ENCODE results near the gene DNAJC18.
A peak's percentile ranks its signal among the peaks of the same experiment; 100 is the strongest.

Gene DNAJC18

DNA sequence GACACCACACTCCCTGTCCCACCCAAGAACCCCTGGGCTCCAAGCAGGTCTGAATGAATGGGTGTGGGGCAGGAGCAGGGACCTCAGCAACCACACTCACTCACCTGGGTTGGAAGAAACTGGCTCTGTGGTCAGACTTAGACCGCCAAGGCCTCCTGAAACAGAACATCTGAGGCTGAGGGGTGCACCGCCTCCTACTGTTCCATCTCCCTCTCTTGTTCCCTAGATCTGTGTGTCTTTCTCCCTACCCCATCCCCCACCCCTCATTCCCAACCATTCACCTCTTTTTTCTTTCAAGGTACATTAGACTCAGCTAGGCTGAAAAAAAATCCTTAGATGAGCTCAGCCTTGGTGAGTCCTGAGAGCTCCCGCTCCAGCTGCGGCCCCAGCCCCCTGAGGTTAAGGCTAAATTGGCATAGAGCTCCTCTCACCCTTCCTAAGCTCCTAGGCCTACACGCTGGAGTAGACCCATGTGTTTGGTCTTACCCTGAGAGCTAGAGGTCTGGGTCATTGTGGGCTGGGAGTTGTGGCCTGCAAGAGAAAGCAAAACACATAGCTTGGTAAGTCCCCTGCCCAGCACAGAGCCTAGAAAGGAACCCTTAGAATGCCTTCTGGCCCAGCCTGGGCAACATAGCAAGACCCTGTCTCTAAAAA lies 18.5 kb upstream of the DNAJC18 start:
- Histone ChIP-seq H3K4me3 (ENCODE audit: low read depth, low read length) (no peak overlapping the region), H3K9me3 (ENCODE audit: control insufficient read depth, insufficient read depth, low read depth, low read length) (no peaks in the 10 kb centered on the region), H3K36me3 (ENCODE audit: control insufficient read depth in 2 of 2, insufficient read depth in 1 of 2, low read length in 2 of 2) (no peaks in the 10 kb centered on the region), H3K4me1 (ENCODE audit: control insufficient read depth, insufficient read depth, low read length) (no peaks in the 10 kb centered on the region; the same call in 1 of the 2 replicates), H3K27ac (ENCODE audit: extremely low read depth, low read depth, low read length) (no peak overlapping the region)
- POLR2A ChIA-PET = interaction anchor here (0.5 to 1.1 kb wide), 3 partner anchors 9 to 176 kb away, joined by 3 to 6 read pairs (median 5); no protein-coding TSS in a partner anchor
- CTCF ChIA-PET = interaction anchor here (0.9 kb wide), 1 partner anchor 35 kb away, joined by 4 read pairs; no protein-coding TSS in a partner anchor
- TF ChIP-seq ZNF114 (tag by site-specific recombination; IDR thresholded peaks at IDR 0.05) (no peak), ZNF121 (tag by site-specific recombination; IDR thresholded peaks at IDR 0.05) (peak; percentile 80)

DNA sequence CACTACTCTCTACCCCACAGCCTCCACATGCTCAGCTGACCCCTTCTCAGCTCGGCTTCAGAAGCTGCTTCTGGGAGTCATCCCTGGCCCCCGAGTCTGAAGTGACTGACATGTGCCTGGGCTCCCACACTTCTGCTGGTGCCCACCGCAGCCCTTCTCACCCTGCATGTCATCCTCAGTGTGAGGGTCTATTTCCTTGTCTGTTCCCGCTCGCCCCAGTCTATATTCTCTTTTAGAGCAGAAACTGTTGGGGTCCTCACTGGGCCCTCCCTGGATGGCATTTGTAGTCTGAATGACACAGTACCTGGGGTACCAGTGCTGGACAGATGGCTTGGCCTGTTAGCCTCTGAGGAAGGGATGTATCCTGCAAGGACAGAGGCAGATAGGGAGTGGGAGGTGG lies 17.9 kb upstream of the DNAJC18 start:
- no peak for TF ChIP-seq ZNF416 (tag by site-specific recombination; IDR thresholded peaks at IDR 0.05)
- ChIA-PET CTCF (interaction anchor here (0.9 kb wide), 1 partner anchor 35 kb away, joined by 4 read pairs; no protein-coding TSS in a partner anchor), POLR2A (interaction anchor here (1.1 kb wide), 1 partner anchor 9 kb away, joined by 3 read pairs; no protein-coding TSS in a partner anchor)
- no peaks in the 10 kb centered on the region; the same call in 1 of the 2 replicates for H3K4me1 ChIP-seq (ENCODE audit: control insufficient read depth, insufficient read depth, low read length)
- H3K36me3 ChIP-seq (ENCODE audit: control insufficient read depth in 2 of 2, insufficient read depth in 1 of 2, low read length in 2 of 2) = no peaks in the 10 kb centered on the region
- no peaks in the 10 kb centered on the region for H3K9me3 ChIP-seq (ENCODE audit: control insufficient read depth, insufficient read depth, low read depth, low read length)
- no peak overlapping the region for H3K27ac ChIP-seq (ENCODE audit: extremely low read depth, low read depth, low read length)
- H3K4me3 ChIP-seq (ENCODE audit: low read depth, low read length) = no peak overlapping the region

DNA sequence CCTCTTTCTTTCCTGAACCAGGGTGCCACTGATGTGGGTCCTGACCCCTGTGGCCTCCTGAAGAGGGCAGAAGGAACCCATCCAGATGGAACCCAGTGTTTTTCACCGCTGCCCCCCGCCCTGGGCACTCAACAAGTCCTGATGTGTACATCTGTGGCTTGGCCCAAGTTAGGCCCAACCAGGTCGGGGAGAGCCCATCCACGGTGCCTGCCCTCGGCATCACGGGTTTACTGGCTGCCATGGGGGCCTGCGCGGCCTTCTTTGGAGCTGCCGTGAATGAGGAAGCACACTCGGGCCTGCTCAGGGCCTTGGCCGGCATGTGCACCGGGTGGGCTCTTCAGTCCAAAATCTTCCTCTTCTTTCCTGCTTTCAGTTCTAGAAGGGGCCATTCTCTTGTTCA lies 17.5 kb upstream of the DNAJC18 start:
- Histone ChIP-seq H3K4me3 (ENCODE audit: low read depth, low read length) (no peak overlapping the region), H3K27ac (ENCODE audit: extremely low read depth, low read depth, low read length) (no peak overlapping the region), H3K9me3 (ENCODE audit: control insufficient read depth, insufficient read depth, low read depth, low read length) (no peaks in the 10 kb centered on the region), H3K36me3 (ENCODE audit: control insufficient read depth in 2 of 2, insufficient read depth in 1 of 2, low read length in 2 of 2) (no peaks in the 10 kb centered on the region; a peak in 1 of 3 replicates), H3K4me1 (ENCODE audit: control insufficient read depth, insufficient read depth, low read length) (no peaks in the 10 kb centered on the region; the same call in 1 of the 2 replicates)
- ChIA-PET POLR2A (no interaction called here), CTCF (no interaction called here)
- TF ChIP-seq, protein P1, sequence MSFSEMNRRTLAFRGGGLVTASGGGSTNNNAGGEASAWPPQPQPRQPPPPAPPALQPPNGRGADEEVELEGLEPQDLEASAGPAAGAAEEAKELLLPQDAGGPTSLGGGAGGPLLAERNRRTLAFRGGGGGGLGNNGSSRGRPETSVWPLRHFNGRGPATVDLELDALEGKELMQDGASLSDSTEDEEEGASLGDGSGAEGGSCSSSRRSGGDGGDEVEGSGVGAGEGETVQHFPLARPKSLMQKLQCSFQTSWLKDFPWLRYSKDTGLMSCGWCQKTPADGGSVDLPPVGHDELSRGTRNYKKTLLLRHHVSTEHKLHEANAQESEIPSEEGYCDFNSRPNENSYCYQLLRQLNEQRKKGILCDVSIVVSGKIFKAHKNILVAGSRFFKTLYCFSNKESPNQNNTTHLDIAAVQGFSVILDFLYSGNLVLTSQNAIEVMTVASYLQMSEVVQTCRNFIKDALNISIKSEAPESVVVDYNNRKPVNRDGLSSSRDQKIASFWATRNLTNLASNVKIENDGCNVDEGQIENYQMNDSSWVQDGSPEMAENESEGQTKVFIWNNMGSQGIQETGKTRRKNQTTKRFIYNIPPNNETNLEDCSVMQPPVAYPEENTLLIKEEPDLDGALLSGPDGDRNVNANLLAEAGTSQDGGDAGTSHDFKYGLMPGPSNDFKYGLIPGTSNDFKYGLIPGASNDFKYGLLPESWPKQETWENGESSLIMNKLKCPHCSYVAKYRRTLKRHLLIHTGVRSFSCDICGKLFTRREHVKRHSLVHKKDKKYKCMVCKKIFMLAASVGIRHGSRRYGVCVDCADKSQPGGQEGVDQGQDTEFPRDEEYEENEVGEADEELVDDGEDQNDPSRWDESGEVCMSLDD (tag by site-specific recombination; IDR thresholded peaks at IDR 0.05) = no peak
- TF ChIP-seq SCRT2 (tag by site-specific recombination; IDR thresholded peaks at IDR 0.05) = peak; percentile 46; the same call in 1 of the 2 replicates

DNA sequence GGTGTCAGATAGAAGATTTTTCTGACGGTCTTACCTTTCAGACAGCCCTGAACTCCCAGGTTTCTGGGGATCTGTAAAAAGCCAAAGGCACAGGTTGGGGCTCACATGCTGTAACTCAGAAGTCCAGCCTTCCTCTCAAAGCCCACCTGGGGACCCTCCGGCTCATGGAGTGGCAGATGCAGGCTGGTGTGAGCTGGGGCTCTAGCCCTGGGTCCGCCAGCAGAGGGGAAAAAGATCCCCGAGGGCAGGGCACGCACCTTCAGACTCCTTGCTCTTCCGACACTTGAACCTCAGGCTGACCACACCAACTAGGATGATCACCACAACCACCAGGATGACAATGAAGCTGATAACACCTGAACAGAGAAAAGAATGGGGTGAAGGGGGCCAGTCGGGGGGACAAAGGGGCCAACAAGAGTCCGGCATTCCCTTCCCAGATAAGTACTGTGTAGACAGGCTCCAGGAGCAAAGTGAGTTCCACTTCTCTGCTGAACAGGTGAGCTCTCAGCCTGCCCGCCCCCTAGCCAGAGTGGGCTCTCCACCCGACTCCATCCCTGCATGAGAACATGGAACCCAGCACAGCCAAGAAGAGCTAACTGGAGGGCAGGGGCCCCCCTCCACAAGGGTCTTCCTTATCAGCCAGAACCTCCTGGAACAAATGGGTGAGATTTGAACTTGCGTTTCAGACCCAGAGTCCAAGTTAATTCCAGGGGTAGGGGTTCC lies 15.4 kb upstream of the DNAJC18 start:
- ChIA-PET POLR2A (no interaction called here), CTCF (interaction anchor here (0.6 kb wide), 2 partner anchors 34 to 108 kb away, joined by 3 to 4 read pairs; no protein-coding TSS in a partner anchor)
- TF ChIP-seq ZNF624 (tag by site-specific recombination; IDR thresholded peaks at IDR 0.05) (no peak), ZBTB7A (tag by site-specific recombination; IDR thresholded peaks at IDR 0.05; ENCODE audit: low read depth) (0 out of 2 replicates have a peak, but pooled peaks have one; percentile 8), ZNF112 (tag by site-specific recombination; IDR thresholded peaks at IDR 0.05) (no peak)
- TF ChIP-seq, protein P2, sequence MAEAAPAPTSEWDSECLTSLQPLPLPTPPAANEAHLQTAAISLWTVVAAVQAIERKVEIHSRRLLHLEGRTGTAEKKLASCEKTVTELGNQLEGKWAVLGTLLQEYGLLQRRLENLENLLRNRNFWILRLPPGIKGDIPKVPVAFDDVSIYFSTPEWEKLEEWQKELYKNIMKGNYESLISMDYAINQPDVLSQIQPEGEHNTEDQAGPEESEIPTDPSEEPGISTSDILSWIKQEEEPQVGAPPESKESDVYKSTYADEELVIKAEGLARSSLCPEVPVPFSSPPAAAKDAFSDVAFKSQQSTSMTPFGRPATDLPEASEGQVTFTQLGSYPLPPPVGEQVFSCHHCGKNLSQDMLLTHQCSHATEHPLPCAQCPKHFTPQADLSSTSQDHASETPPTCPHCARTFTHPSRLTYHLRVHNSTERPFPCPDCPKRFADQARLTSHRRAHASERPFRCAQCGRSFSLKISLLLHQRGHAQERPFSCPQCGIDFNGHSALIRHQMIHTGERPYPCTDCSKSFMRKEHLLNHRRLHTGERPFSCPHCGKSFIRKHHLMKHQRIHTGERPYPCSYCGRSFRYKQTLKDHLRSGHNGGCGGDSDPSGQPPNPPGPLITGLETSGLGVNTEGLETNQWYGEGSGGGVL (tag by site-specific recombination; IDR thresholded peaks at IDR 0.05) = no peak
- Histone ChIP-seq H3K4me1 (ENCODE audit: control insufficient read depth, insufficient read depth, low read length) (no peaks in the 10 kb centered on the region; the same call in 1 of the 2 replicates), H3K36me3 (ENCODE audit: control insufficient read depth in 2 of 2, insufficient read depth in 1 of 2, low read length in 2 of 2) (no peaks in the 10 kb centered on the region; a peak in 1 of 3 replicates), H3K27ac (ENCODE audit: extremely low read depth, low read depth, low read length) (no peak overlapping the region), H3K4me3 (ENCODE audit: low read depth, low read length) (no peak overlapping the region), H3K9me3 (ENCODE audit: control insufficient read depth, insufficient read depth, low read depth, low read length) (no peaks in the 10 kb centered on the region)

Measured in HEK293 (cell line).